ENCODE results near the gene ATE1.

DNA sequence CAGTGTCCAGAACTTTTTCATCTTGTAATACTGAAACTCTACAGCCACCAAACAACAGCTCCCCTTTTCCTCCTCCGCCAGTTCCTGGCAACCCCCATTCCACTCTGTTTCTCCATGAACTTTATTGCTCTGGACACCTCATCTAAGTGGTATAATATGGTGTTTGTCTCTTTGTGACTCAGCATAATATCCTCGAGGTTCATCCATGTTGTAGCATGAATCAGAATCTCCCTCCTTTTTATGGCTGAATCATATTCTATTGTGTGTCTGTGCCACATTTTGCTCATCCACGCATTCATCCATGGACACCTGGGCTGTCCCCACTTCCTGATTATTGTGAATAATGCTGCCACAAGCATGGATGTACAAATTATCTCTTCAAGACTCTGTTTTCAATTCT, 205.2 kb downstream of the ATE1 start:
- TF ChIP-seq RCOR1 (IDR thresholded peaks at IDR 0.05; ENCODE audit: insufficient replicate concordance, low read length) (no peak), POLR2A (IDR thresholded peaks at IDR 0.05; ENCODE audit: low read depth, low read length) (no peak)
- TF ChIP-seq, protein P1, sequence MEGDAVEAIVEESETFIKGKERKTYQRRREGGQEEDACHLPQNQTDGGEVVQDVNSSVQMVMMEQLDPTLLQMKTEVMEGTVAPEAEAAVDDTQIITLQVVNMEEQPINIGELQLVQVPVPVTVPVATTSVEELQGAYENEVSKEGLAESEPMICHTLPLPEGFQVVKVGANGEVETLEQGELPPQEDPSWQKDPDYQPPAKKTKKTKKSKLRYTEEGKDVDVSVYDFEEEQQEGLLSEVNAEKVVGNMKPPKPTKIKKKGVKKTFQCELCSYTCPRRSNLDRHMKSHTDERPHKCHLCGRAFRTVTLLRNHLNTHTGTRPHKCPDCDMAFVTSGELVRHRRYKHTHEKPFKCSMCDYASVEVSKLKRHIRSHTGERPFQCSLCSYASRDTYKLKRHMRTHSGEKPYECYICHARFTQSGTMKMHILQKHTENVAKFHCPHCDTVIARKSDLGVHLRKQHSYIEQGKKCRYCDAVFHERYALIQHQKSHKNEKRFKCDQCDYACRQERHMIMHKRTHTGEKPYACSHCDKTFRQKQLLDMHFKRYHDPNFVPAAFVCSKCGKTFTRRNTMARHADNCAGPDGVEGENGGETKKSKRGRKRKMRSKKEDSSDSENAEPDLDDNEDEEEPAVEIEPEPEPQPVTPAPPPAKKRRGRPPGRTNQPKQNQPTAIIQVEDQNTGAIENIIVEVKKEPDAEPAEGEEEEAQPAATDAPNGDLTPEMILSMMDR (conservative IDR thresholded peaks at IDR 0.05; ENCODE audit: low read depth, low read length): no peak
